HepG2 (cell line): ENCODE measurements around the gene PRM3. TPM values are rescaled to one million over a fixed set of nuclear protein-coding genes. Genes with fewer than 3 reads are reported as not detected.

Experiments used
- ATAC-seq: fragments of 200-7000 bp; cut with Tn5 transposase; 3 replicates; pipeline ENCODE4 v1.9.1; 2020; ENCODE audit warnings: mild to moderate bottlenecking, moderate library complexity
- BruUV-seq: library from RNA; stranded (reverse); fragments of 400-500 nt; replicated peaks from 2 replicates; lab custom pipeline; 2021; lab: Mats Ljungman, UMichigan
- CTCF ChIA-PET: fragments of 300-600 bp; formaldehyde crosslinking; extraction: SDS; loops from one replicate; lab custom pipeline; 2021; ENCODE audit warnings: low total read pairs, inconsistent platforms, low intra/inter-chr PET ratio; lab: Yijun Ruan, JAX
- POLR2A ChIA-PET: fragments of 350-600 bp; sonication (Branson Sonifier 250); formaldehyde crosslinking; loops from one replicate; lab custom pipeline; 2020; ENCODE audit warnings: antibody characterized with exemption, inconsistent platforms; lab: Yijun Ruan, JAX
- DNase-seq: peaks from one replicate; pipeline ENCODE4 v3.0.0-alpha.2; 2015; ENCODE audit warnings: low spot score
- FAIRE-seq: peaks from 3 replicates; lab custom pipeline; 2011; peaks lifted over from hg19 to GRCh38; lab: Jason Lieb, UNC
- H2AFZ ChIP-seq: one replicate; pipeline ENCODE4 v1.6.1; 2011; ENCODE audit warnings: low read length, inconsistent platforms
- H3K27ac ChIP-seq: fragments of 300-600 bp; 3 replicates; pipeline ENCODE4 v1.8.0; 2011; ENCODE audit warnings: mixed run types, mild to moderate bottlenecking, mixed read lengths, low read length, inconsistent platforms; ENCODE audit not compliant: insufficient read depth; ENCODE audit errors: extremely low read length
- H3K27me3 ChIP-seq, 2 experiments: fragments of 200-600 bp in 1 of 2; 2 replicates in 1 of 2; 3 replicates in 1 of 2; pipeline versions ENCODE4 v1.6.0 to v1.8.0; 2011; ENCODE audit warnings: low read length in 2 of 2, mild to moderate bottlenecking in 2 of 2, moderate library complexity in 2 of 2, inconsistent platforms in 1 of 2; ENCODE audit not compliant: insufficient read depth in 2 of 2, control insufficient read depth in 1 of 2
- H3K36me3 ChIP-seq, 2 experiments: fragments of 200-600 bp in 1 of 2; replicated peaks in 1 of 2; 2 replicates in 1 of 2; 3 replicates in 1 of 2; pipeline versions ENCODE4 v1.5.1 to v1.8.0; 2011; ENCODE audit warnings: low read length in 2 of 2, inconsistent platforms in 1 of 2; ENCODE audit not compliant: insufficient read depth in 2 of 2, control insufficient read depth in 1 of 2
- H3K4me1 ChIP-seq: 2 replicates; pipeline ENCODE4 v1.5.1; 2012; ENCODE audit warnings: low read length, inconsistent platforms; ENCODE audit not compliant: insufficient read depth
- H3K4me2 ChIP-seq: 2 replicates; pipeline ENCODE4 v1.6.0; 2011; ENCODE audit warnings: low read depth, low read length, inconsistent platforms
- H3K4me3 ChIP-seq, 3 experiments: fragments of 200-600 bp in 1 of 3; sonication (generic), shearing (Covaris generic) in 1 of 3; replicated peaks in 1 of 3; 2 replicates each; pipeline ENCODE4 v1.5.1; 2011 to 2016; ENCODE audit warnings: low read length in 3 of 3, inconsistent platforms in 2 of 3, low read depth in 2 of 3, mild to moderate bottlenecking in 2 of 3, control low read depth in 1 of 3, mixed read lengths in 1 of 3; ENCODE audit not compliant: insufficient read depth in 1 of 3
- H3K79me2 ChIP-seq: one replicate; pipeline ENCODE4 v1.6.1; 2011; ENCODE audit warnings: low read length, inconsistent platforms; ENCODE audit not compliant: insufficient read depth
- H3K9ac ChIP-seq: 2 replicates; pipeline ENCODE4 v1.6.0; 2011; ENCODE audit warnings: mild to moderate bottlenecking, low read depth, low read length, inconsistent platforms; ENCODE audit not compliant: insufficient read depth
- H3K9me3 ChIP-seq: 2 replicates; pipeline ENCODE4 v1.5.1; 2012; ENCODE audit warnings: mild to moderate bottlenecking, low read length
- H4K20me1 ChIP-seq: 2 replicates; pipeline ENCODE4 v1.6.0; 2011; ENCODE audit warnings: inconsistent platforms, mild to moderate bottlenecking, low read length, moderate library complexity; ENCODE audit not compliant: insufficient read depth
- AGO1 ChIP-seq: fragments of 200-400 bp; formaldehyde crosslinking; IDR thresholded peaks from 2 replicates; pipeline ENCODE4 v1.6.1; 2017; ENCODE audit warnings: mild to moderate bottlenecking, low read depth, low read length, moderate library complexity; ENCODE audit not compliant: poor library complexity, severe bottlenecking
- ARNT ChIP-seq: fragments of 450-650 bp; IDR thresholded peaks from 2 replicates; pipeline ENCODE4 v1.6.1; 2017
- CBX5 ChIP-seq: sonication (generic); formaldehyde crosslinking; IDR thresholded peaks from 2 replicates; pipeline ENCODE4 v1.4.0; 2020; ENCODE audit warnings: missing genetic modification reagents, borderline replicate concordance
- CC2D1A ChIP-seq: sonication (generic); formaldehyde crosslinking; IDR thresholded peaks from 2 replicates; pipeline ENCODE4 v1.8.1; 2023; ENCODE audit warnings: mild to moderate bottlenecking, missing genetic modification reagents
- CHD2 ChIP-seq: IDR thresholded peaks from 2 replicates; pipeline ENCODE4 v1.6.1; 2011; ENCODE audit warnings: low read depth, low read length, improper control_type of control experiment
- DMAP1 ChIP-seq: IDR thresholded peaks from 2 replicates; pipeline ENCODE4 v1.6.1; 2016
- EP300 ChIP-seq, 3 experiments: sonication (generic) in 1 of 3; formaldehyde crosslinking in 1 of 3; IDR thresholded peaks; 2 replicates each; pipeline versions ENCODE4 v1.5.1 to v1.6.1; 2011 to 2020; ENCODE audit warnings: low read depth in 2 of 3, low read length in 2 of 3, borderline replicate concordance in 1 of 3, improper control_type of control experiment in 1 of 3, mild to moderate bottlenecking in 1 of 3, missing genetic modification reagents in 1 of 3, moderate library complexity in 1 of 3
- FOSL1 ChIP-seq: sonication (generic); formaldehyde crosslinking; IDR thresholded peaks from 2 replicates; pipeline ENCODE4 v1.9.0; 2021; ENCODE audit warnings: missing genetic modification reagents, borderline replicate concordance
- HES4 ChIP-seq: sonication (generic); formaldehyde crosslinking; IDR thresholded peaks from 2 replicates; pipeline ENCODE4 v1.9.0; 2021; ENCODE audit warnings: mild to moderate bottlenecking, missing genetic modification reagents, borderline replicate concordance
- HMGXB3 ChIP-seq: sonication (generic); formaldehyde crosslinking; IDR thresholded peaks from 2 replicates; pipeline ENCODE4 v1.4.0; 2020; ENCODE audit warnings: missing genetic modification reagents, borderline replicate concordance
- HOXD1 ChIP-seq: sonication (generic); formaldehyde crosslinking; IDR thresholded peaks from 2 replicates; pipeline ENCODE4 v1.5.0; 2020; ENCODE audit warnings: missing genetic modification reagents
- SMAD1 ChIP-seq: sonication (generic); formaldehyde crosslinking; IDR thresholded peaks from 2 replicates; pipeline ENCODE4 v1.4.0; 2020; ENCODE audit warnings: missing genetic modification reagents, low read depth, mild to moderate bottlenecking, borderline replicate concordance
- TAF1 ChIP-seq: sonication (generic); formaldehyde crosslinking; IDR thresholded peaks from 2 replicates; pipeline ENCODE4 v1.4.0; 2020; ENCODE audit warnings: missing genetic modification reagents
- TBX2 ChIP-seq: sonication (generic); formaldehyde crosslinking; IDR thresholded peaks from 2 replicates; pipeline ENCODE4 v1.5.0; 2020; ENCODE audit warnings: missing genetic modification reagents, mild to moderate bottlenecking, borderline replicate concordance
- TCF7 ChIP-seq: sonication (generic); IDR thresholded peaks from 2 replicates; pipeline ENCODE4 v1.6.1; 2016; ENCODE audit warnings: antibody characterized with exemption, low read depth
- ZBTB38 ChIP-seq: sonication (generic); formaldehyde crosslinking; IDR thresholded peaks from 2 replicates; pipeline ENCODE4 v1.5.1; 2020; ENCODE audit warnings: mild to moderate bottlenecking, missing genetic modification reagents
- ZFY ChIP-seq: sonication (generic); formaldehyde crosslinking; IDR thresholded peaks from 2 replicates; pipeline ENCODE4 v1.4.0; 2020; ENCODE audit warnings: missing genetic modification reagents
- ZNF224 ChIP-seq: sonication (generic); formaldehyde crosslinking; IDR thresholded peaks from 2 replicates; pipeline ENCODE4 v1.5.0; 2020; ENCODE audit warnings: mild to moderate bottlenecking, missing genetic modification reagents
- ZNF253 ChIP-seq: sonication (generic); formaldehyde crosslinking; IDR thresholded peaks from 2 replicates; pipeline ENCODE4 v1.8.0; 2022; ENCODE audit warnings: mild to moderate bottlenecking, missing genetic modification reagents, borderline replicate concordance
- ZNF34 ChIP-seq: sonication (generic); formaldehyde crosslinking; IDR thresholded peaks from 2 replicates; pipeline ENCODE4 v1.4.0; 2020; ENCODE audit warnings: mild to moderate bottlenecking, missing genetic modification reagents, borderline replicate concordance
- ZNF567 ChIP-seq: sonication (generic); formaldehyde crosslinking; IDR thresholded peaks from 2 replicates; pipeline ENCODE4 v1.8.1; 2023; ENCODE audit warnings: mild to moderate bottlenecking, missing genetic modification reagents, borderline replicate concordance
- ZSCAN9 ChIP-seq: IDR thresholded peaks from 2 replicates; pipeline ENCODE4 v1.6.1; 2016; ENCODE audit warnings: borderline replicate concordance
- WGBS: methylation state at CpG from one replicate; pipeline ENCODE4 v1.1.6; 2017; ENCODE audit warnings: low lambda C conversion rate; 5-methylcytosine and 5-hydroxymethylcytosine counted together
- in situ Hi-C: cut with HindIII; loops from 2 replicates; pipeline ENCODE4 v1.10.0; 2017; ENCODE audit warnings: low pct_unique_long_range_greater_than_20kb; ENCODE audit not compliant: extremely low pct_ligation_motif_present
- intact Hi-C: fragments of 100-400 bp; cut with micrococcal nuclease; formaldehyde crosslinking; loops from one replicate; pipeline ENCODE4 v1.10.0; 2022; ENCODE audit not compliant: unreplicated experiment
- polyA plus RNA-seq, 8 experiments: library from polyadenylated mRNA; depleted of rRNA in 3 of 8; stranded (reverse) in 7 of 8; unstranded in 1 of 8; fragments of >200 nt; fragmentation: Illumina TruSeq in 4 of 8; extraction: Trizol in 4 of 8; gene quantifications; 2 replicates each; pipeline versions ENCODE4 v1.2.1 to v1.2.3, GENCODE V29; 2011 to 2016; ENCODE audit warnings: low read depth in 4 of 8, missing spikeins in 1 of 8, mixed read lengths in 1 of 8; ENCODE audit not compliant: insufficient read depth in 1 of 8
- total RNA-seq, 5 experiments: library from RNA; depleted of rRNA; stranded (reverse); fragments of >200 nt; fragmentation: Illumina TruSeq; extraction: Trizol; gene quantifications; 2 replicates each; pipeline ENCODE4 v1.2.3, GENCODE V29; 2016; ENCODE audit warnings: low read depth in 1 of 5

The PRM3 gene
- total and polyA plus RNA-seq, 2 of the 13 experiments (the other 11 are each of a cell fraction or from before 2014, with no cell fraction given) = not detected

- DNase-seq (no peak), FAIRE-seq (no peak), ATAC-seq (no peak)
- Histone ChIP-seq H3K9ac (no peak within 1 kb of the TSS; the same call in 1 of the 2 replicates), H3K4me1 (peaks cover 98% of the 10 kb centered on the region), H4K20me1 (no peaks in the 10 kb centered on the region), H3K79me2 (no peaks in the 10 kb centered on the region), H3K27ac (peak within 1 kb of the TSS; percentile 97), H3K4me2 (no peak within 1 kb of the TSS), H3K27me3 (no peaks in the 10 kb centered on the region), H3K9me3 (no peaks in the 10 kb centered on the region), H3K36me3 (no peaks in the 10 kb centered on the region), H3K4me3 (no peak within 1 kb of the TSS), H2AFZ (no peak within 1 kb of the TSS)
- POLR2A ChIA-PET = interaction anchor here (0.8 to 14.0 kb wide), 6 partner anchors 19 to 137 kb away, joined by 3 to 351 read pairs (median 4); partner anchors contain the start of gene SOCS1
- in situ Hi-C loops (no loop called here), intact Hi-C loops (no loop called here)
- BruUV-seq = no TSS peak
- CTCF ChIA-PET = no interaction called here
- 98% methylated on average over 26 of the region's 26 CpGs for WGBS
- TF ChIP-seq HES4 = no peak
- no peak for TF ChIP-seq ARNT
- TF ChIP-seq TCF7 = no peak
- no peak for TF ChIP-seq EP300 (IDR thresholded peaks at IDR 0.05; ENCODE audit: low read depth in 2 of 2, low read length in 2 of 2)
- TF ChIP-seq EP300 (CRISPR knock-in tag; IDR thresholded peaks at IDR 0.05; ENCODE audit: borderline replicate concordance) = no peak; the same call in 1 of the 2 replicates
- TF ChIP-seq TBX2 (CRISPR knock-in tag) = no peak; the same call in 1 of the 2 replicates
- TF ChIP-seq CBX5 (CRISPR knock-in tag) = no peak
- TF ChIP-seq CHD2 = no peak
- TF ChIP-seq ZNF224 (CRISPR knock-in tag) = no peak
- TF ChIP-seq HMGXB3 (CRISPR knock-in tag) = no peak
- no peak for TF ChIP-seq FOSL1 (CRISPR knock-in tag)
- no peak for TF ChIP-seq ZNF34 (CRISPR knock-in tag)
- TF ChIP-seq ZFY (CRISPR knock-in tag) = no peak
- no peak for TF ChIP-seq HOXD1 (CRISPR knock-in tag)
- TF ChIP-seq ZNF253 (CRISPR knock-in tag) = no peak; the same call in 1 of the 2 replicates
- peak; percentile 41; the same call in 1 of the 2 replicates for TF ChIP-seq TAF1 (CRISPR knock-in tag)
- peak; percentile 37 for TF ChIP-seq AGO1
- no peak for TF ChIP-seq DMAP1 (CRISPR knock-in tag)
- peak; percentile 78; the same call in 1 of the 2 replicates for TF ChIP-seq SMAD1 (CRISPR knock-in tag)
- TF ChIP-seq ZBTB38 (CRISPR knock-in tag) = peak; percentile 77
- TF ChIP-seq ZSCAN9 = no peak
- TF ChIP-seq ZNF567 (CRISPR knock-in tag) = 0 out of 2 replicates have a peak, but pooled peaks have one; percentile 20
- no peak for TF ChIP-seq CC2D1A (CRISPR knock-in tag)
These were observed 2.9 kb upstream of the PRM3 start, which contains the start of gene PRM2 for GRCh38 chr16:11276143-11276895. PRM2 (minus strand) TSS chr16:11276480; CDS start chr16:11276370, 110 bp downstream.
